ENCODE data around the gene GLT1D1.

DNA sequence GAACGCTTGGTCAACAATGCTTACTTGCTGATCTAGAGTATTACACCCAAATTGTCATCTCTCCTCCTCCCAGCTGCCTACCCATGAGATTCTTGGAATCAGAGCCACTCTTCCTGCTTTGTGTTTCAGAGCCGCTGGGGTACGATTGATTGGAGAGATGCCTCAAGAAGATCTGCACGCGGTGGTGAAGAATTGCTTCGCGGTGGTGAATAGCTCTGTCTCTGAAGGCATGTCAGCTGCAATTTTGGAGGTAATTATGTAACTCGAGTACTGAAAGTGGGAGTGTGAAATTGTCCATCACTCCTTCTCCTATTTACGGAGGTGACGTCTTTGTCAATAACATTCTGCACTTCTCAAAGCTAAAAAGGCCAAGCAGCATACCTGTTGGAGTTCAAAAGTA is 93.9 kb downstream of the GLT1D1 start:
- TF ChIP-seq, protein P1, sequence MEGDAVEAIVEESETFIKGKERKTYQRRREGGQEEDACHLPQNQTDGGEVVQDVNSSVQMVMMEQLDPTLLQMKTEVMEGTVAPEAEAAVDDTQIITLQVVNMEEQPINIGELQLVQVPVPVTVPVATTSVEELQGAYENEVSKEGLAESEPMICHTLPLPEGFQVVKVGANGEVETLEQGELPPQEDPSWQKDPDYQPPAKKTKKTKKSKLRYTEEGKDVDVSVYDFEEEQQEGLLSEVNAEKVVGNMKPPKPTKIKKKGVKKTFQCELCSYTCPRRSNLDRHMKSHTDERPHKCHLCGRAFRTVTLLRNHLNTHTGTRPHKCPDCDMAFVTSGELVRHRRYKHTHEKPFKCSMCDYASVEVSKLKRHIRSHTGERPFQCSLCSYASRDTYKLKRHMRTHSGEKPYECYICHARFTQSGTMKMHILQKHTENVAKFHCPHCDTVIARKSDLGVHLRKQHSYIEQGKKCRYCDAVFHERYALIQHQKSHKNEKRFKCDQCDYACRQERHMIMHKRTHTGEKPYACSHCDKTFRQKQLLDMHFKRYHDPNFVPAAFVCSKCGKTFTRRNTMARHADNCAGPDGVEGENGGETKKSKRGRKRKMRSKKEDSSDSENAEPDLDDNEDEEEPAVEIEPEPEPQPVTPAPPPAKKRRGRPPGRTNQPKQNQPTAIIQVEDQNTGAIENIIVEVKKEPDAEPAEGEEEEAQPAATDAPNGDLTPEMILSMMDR (IDR thresholded peaks at IDR 0.05 in 4 of 5, conservative IDR thresholded peaks at IDR 0.05 in 1 of 5), result no peak
- no peak for TF ChIP-seq POLR2A (IDR thresholded peaks at IDR 0.05)

Data from gastrocnemius medialis (tissue), 4 donors.